22Rv1 (cell line): ENCODE data around the gene DLEC1.

Experiments used
- ZFX ChIP-seq: fragments of 450-650 bp; IDR thresholded peaks from 2 replicates; pipeline ENCODE4 v1.6.1; 2017; ENCODE audit warnings: antibody characterized with exemption, borderline replicate concordance
- TF ChIP-seq, protein P1 (sequence below): fragments of 450-650 bp; IDR thresholded peaks from 2 replicates; pipeline ENCODE4 v1.5.1; 2017; ENCODE audit warnings: mild to moderate bottlenecking

DNA sequence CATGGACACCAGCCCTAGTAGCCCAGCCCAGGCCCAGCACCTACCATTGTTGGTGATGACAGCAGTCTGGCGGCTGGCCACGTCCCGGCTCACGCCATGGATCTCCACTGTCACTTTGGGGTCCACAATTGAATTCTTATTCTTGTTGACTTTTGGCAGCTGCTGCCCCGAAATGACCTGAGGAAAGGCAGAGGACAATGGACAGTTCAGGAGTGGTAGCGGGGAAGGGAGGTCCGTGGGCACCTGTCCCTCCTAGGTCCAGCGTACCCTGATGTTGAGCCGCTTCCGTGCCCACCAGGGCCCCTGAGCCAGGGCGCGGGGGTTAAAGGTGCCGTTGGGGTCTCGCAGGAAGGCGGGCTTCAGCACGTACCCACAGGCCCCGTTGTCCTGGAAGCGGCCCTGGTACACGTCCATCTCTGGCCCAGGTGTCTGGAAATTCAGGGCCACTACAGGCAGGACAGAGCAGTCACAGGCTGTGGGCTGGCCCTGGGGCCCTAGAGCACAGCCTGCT is 30.8 kb upstream of the DLEC1 start:
- TF ChIP-seq, protein P1, sequence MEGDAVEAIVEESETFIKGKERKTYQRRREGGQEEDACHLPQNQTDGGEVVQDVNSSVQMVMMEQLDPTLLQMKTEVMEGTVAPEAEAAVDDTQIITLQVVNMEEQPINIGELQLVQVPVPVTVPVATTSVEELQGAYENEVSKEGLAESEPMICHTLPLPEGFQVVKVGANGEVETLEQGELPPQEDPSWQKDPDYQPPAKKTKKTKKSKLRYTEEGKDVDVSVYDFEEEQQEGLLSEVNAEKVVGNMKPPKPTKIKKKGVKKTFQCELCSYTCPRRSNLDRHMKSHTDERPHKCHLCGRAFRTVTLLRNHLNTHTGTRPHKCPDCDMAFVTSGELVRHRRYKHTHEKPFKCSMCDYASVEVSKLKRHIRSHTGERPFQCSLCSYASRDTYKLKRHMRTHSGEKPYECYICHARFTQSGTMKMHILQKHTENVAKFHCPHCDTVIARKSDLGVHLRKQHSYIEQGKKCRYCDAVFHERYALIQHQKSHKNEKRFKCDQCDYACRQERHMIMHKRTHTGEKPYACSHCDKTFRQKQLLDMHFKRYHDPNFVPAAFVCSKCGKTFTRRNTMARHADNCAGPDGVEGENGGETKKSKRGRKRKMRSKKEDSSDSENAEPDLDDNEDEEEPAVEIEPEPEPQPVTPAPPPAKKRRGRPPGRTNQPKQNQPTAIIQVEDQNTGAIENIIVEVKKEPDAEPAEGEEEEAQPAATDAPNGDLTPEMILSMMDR: no peak
- TF ChIP-seq ZFX: no peak
